ENCODE data around the gene TMPRSS9.

- TF ChIP-seq EZH2phosphoT487 (IDR thresholded peaks at IDR 0.05; ENCODE audit: insufficient read depth, low read depth) (no peak), EZH2 (IDR thresholded peaks at IDR 0.05; ENCODE audit: insufficient read depth, poor library complexity, severe bottlenecking) (no peak)
Measured at GRCh38 chr19:2455851-2456570, 95.9 kb downstream of the TMPRSS9 start.

All from GM23248 (cell line).